GM18909 (cell line): Measurements from ENCODE around the gene TXNDC15.

Experiments
- ATAC-seq: cut with Tn5 transposase; IDR thresholded peaks from one replicate; pipeline ENCODE4 v1.9.1; 2021; ENCODE audit warnings: mild to moderate bottlenecking; ENCODE audit not compliant: unreplicated experiment, poor library complexity

TXNDC15 gene

GRCh38 chr5:134913254-134913653 is 39.1 kb downstream of the TXNDC15 start:
- no peak for ATAC-seq

DNA sequence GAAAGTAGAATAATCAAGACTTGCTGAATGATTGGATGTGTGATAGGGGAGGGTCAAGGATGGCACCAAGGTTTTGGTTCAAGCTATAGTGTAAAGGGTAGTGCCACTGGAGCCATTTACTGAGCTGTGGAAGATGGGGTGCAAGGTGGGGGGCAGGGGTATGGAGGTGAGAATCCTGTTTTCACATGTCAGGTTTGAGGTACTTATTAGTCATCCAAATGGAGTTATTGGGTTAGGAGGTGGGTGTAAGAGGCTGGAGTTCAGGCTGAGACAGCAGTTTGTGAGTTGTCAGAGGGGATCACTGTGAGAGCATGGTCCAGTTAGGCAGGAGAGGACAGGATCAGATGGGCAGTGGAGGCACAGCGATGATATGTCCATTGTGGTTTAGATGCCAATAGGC is 39.6 kb downstream of the TXNDC15 start:
- no peak for ATAC-seq

DNA sequence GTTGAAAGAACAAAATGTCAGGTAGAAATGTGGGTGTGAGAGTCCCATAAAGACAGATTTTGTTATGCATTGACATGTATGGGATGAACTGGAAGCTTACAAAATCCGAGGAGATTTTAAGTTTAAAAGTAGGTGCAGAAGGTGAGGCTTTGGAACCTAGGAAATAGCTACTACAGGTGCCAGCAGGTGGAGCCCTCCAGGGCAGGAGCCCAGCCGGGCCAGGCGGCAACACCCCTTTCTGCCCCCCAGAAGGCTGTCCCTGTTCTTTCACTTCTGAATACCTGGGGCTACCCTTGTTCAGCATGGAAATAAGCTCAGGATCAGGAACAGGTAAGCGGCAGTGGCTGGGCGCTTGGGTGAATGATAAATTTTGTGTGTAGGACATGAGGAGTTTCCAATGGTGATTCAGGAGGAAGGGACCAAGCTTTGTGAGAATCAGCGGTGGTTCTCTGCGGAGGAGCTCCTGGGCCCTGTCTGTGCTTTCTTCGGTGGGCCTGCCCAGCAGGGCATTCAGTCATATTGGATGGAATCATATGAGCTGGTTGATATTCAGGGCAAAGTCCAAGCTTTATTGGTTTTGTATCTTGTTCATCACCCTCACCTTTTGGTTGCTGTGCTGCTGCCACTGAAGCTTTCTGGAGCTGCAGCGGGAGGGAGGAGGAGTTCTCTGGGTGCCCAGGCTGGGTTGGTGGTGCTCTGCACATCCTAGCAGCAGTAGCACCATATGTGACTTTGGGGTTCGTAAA is 43.1 kb downstream of the TXNDC15 start:
- no peak for ATAC-seq

DNA sequence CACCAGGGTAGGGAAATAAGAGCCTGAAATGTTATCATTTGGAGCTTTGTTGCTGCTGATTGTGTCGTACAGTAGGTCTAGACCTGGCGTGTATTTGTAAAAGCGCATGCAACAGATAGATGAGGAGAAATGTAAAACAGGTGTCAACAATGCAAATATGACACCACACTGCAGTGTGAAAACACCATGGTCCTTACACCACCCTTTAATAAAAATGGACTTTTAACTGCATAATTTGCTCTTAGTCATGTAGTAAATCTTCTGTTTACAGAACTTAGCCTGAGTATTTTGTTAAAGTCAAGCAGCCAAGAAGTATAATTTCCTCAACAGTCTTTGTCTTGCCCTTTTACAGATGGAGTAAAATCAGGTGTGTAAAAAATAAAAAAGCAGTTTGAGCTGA is 44.7 kb downstream of the TXNDC15 start:
- ATAC-seq: no peak

DNA sequence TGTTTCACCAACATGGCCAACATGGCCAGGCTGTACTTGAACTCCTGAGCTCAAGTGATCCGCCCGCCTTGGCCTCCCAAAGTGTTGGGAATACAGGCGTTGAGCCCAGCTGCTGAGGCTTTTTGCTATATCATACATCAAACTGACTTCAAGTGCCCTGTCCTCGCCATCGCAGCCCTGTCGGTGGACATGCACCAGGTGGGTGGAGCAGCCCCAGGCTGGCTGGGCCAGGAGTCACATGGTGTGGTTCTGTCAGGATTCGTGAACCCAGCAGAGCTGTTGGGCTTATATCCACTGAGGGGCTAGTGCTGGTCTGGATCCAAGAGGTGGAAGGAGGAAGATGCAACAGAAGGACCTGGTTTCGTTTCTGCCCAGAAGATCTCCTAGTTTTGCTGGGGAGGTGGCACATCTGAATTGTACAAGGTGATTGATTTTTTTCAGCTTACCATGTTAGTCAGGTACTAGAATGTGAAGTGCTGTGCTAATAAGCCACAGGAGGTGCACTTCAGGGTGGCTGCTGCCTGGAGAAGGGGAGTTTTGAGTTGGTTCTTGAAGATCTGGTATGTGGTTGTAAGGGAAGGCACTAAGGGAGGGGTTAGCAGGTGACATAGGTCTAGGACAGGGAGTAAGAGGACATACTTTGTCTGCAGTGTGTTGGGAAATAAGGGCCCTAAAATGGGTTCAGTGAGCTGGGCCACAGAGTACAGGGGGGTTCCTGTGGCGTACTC is 46.8 kb downstream of the TXNDC15 start:
- no peak for ATAC-seq

DNA sequence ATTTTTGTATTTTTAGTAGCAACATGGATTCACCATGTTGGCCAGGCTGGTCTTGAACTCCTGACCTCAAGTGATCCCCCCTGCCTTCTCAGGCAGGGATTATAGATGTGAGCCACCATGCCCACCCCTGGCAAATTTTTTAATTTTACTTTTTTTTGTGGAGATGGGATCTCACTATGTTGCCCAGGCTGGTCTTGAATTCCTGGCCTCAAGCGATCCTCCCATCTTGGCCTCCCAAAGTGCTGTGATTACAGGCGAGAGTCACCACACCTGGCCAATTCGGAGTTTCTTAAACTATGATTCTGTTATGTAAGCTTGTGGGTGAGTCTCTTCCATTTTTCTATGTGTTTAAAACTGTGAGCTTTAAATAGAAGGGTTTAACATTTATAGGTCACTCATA is 58.3 kb downstream of the TXNDC15 start:
- no peak for ATAC-seq

DNA sequence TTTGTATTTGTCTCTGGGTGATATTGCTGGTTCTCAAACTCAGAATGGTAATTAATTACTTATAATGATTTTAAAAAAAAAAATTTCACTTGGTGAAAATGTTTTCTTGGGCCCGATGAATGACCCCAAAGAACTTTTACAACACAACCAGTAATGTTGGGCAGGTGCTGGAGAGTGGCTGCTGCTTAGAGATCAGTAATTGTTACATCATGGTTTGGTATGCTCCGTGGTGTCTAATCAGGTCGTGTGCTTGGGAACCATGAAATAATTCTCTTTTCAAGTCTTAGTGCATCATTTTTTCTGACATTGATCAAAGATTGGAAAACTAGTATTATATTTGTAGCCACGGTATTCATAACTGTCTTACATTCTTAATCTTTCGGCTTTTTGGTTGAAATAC is 60.0 kb downstream of the TXNDC15 start:
- no peak for ATAC-seq

DNA sequence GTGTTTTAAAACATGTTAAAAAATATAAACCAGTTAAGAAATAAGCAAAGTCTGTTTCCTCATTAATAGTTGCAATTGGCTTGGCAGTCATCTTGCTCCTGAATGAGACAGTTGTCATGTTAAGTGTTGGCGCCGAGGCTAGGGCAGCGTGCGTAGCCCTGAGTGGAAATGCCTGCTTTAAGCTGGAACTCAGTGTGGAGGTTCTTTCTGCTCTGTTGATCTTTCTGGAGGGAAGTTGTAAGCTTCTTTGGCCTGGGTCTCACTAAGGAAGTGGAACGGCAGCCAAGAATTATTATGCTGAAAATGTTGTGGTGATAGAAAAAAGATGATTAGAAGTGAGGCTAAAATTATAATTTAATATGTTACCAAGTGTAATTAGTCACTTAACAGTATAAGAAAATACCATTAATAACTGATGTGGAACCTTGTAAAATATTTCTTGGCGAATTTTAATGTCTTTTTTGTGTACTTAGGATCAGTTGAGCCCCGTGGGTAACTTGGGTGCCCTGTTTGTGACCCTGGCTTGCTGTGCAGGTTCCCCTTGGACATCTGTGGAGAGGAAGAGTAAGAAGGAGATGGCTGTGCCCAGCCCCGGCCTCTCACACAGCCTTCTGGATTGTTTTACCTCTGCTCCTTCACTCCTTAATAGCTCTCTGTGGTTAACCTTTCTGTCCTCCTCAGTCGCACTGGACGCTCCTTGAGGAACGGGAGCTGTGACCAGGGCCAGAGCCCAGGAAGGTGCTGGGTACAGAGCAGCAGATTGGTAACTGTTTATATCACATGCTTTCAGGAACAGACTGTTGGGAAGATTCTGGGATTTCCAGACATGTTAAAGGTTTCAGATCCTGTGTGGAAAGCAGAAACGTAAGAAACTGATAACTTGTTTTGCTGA is 61.8 kb downstream of the TXNDC15 start:
- ATAC-seq: no peak

DNA sequence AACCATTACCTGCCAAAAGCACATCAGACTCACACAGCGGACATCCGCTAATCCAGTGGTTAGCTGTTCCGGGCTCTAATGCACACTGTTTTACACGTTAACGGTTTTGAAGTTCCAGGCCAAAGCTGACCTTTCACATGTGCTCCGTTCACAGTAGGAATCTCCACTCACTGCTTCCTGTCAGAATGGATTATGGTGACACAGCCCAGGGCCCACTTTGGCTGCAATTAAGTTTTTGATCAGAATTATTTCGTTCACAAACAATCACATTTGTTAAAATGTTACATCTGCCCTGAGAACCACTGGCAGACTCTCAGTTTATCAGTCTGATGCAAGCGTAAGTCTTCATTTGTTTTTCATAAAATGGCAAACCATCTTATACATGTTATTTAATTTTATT is 63.4 kb downstream of the TXNDC15 start:
- ATAC-seq: no peak

GRCh38 chr5:134938030-134938429 is 63.9 kb downstream of the TXNDC15 start:
- ATAC-seq: no peak

DNA sequence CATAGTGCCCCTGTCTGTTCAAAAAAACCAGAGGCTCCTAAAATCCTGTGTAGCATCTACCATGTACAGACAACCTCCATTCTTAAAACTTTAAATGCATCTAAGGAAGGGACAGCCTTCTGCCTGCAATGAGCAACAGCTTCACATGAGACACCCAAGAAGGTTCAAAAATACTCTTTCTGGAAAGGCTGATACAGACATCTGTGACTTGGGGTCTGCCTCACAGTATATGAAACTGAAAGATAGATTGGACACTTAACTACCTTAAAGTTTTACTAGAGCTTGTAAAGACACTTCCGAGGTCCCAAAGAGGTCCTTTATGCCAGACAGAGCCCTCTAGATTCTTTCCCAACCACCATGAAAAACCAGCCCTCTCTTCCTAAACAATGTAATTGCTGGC is 65.3 kb downstream of the TXNDC15 start:
- no peak for ATAC-seq

DNA sequence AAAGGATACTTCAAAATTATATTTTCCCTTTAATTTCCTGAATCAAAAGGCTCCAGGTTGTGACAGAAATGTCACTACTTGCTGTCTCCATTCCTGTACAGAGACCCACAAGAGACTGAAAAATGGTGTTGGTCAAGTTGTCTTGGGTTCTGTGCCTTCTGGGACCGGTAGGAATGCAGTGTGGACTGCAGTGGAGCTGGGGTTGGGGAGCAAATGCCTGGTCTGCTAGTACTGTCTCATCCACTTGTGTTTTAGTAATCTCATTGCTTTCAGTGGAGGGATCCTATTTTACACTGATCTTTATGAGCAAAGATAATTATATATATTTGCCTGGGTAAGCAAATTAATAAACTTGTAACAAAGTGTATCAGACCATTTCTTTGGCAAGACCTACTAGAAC is 69.4 kb downstream of the TXNDC15 start:
- no peak for ATAC-seq

DNA sequence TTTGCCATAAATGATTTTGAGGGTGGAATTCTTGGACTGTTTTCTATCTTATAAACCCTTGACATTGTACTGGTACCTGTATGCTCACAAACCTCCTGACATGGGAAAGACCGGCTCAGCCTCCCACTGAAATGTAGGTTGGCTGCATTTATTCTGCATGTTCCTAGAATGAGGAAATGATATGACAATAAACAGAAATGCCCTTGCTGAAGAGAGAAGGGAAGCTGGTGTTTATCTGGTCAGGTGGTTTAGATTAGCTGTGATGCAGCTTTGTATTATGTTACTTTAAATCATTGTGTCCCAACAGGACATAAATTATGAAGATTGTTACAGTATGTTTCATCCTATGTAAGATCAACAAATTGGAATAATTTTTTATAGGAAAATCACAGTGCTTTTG is 70.5 kb downstream of the TXNDC15 start:
- ATAC-seq: no peak

DNA sequence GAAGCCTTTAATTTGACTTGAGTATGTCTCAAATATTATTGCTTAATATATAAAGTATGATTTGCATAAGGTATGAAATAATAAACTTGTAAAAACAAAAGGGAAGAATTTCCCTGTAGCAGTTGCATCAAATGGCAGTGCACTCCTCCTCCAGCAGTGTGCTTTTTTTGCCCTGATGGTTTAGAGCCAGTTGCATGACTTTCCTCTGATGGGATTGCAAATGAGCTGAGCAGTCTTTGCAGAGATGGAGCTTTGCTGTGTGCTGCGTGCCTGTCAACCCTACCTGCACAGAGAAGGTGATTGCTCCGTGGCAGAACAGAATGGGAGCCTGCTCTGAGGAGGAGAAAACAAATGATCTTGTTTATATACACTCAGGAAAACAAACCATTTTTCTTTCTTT is 70.9 kb downstream of the TXNDC15 start:
- ATAC-seq: no peak

DNA sequence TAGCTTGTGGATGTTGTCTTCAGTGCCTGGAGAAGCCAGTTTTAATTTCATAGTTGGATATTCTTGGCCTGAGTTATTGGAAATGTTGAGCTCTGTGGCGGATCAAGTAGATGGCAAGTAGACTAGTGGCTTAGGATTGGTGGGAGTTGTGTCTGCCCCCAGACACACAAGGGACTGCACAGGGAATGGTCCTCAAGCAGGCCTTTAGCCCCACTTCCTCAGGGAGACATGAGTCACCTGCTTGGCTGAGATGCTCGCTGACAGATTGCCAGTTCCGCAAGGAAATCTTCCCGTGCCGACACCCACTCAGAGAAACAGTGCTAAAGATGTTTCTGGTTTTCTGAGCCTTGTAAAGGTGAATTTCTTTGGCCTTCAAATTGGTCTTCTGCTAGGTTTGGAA is 74.7 kb downstream of the TXNDC15 start:
- ATAC-seq: no peak

GRCh38 chr5:134949316-134949715 is 75.1 kb downstream of the TXNDC15 start:
- no peak for ATAC-seq
